Renal cortex interstitium (tissue), 11 donors: ENCODE data around the gene PINLYP. TPM values are rescaled to one million over a fixed set of nuclear protein-coding genes. Genes with fewer than 3 reads are reported as not detected.
"Not testable (repeated sequence)": the region's sequence is repeated elsewhere in the genome, so short reads cannot be mapped to it uniquely, and the experiment has no call there.

Experiments
- DNase-seq, 11 donors: peaks; one replicate each; pipeline ENCODE4 v3.0.0-alpha.2; 2013; ENCODE audit warnings: low read depth in 9 of 11, low spot score in 4 of 11; ENCODE audit errors: extremely low read depth in 1 of 11
- polyA plus RNA-seq, 3 donors: library from polyadenylated mRNA; unstranded; fragments of 120-200 nt; gene quantifications; one replicate each; pipeline ENCODE4 v1.2.1, GENCODE V29; 2013; ENCODE audit not compliant: insufficient read length in 3 of 3

Gene PINLYP
- polyA plus RNA-seq, 3 donors, result 16.6 to 19.1 (median 17.7) TPM

- DNase-seq, result no peak
Observed at GRCh38 chr19:43569657-43570056, 5.9 kb upstream of the PINLYP start.

DNA sequence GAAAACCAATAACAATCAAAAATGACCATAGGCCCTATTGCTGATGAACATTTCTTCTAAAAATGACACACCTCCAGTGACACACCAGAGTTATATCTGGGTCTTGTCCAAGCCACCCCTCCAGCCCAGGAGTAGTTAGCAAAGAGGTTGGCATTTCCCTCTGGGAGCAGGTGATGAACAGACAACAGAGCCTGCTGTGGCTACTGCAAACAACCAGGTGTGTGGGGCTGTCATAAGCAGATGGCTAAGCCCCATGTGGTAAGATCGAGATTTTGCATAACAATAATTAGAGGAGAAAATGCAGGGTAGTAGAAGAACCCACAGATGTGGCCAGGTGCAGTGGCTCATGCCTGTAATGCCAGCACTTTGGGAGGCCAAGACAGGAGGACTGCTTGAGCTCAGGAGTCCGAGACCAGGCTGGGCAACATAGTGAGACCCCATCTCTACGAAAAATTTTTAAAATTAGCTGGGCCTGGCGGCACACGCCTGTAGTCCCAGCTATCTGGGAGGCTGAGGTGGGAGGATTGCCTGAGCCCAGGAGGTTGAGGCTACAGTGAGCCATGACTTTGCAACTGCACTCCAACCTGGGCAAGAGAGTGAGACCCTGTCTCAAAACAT is 5.3 kb upstream of the PINLYP start:
- DNase-seq, result no peak

DNA sequence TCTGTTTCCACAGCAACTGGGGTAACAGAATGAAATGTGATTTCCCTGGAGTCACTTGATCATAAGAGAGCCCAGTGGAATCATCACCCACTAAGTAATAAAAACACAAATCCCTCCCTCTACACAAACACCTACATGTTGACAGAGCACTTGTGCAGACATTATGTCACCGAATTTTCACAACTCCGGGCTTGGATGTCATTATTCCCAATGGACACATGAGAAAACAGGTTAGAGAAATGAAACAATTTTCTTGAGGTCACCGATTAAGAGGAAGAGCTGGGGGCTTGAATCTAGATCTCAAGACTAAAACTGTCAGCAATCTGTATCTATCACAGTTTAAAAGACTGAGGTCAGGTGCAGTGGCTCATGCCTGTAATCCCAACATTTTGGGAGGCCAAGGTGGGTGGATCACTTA is 3.4 kb upstream of the PINLYP start:
- DNase-seq, result no peak

DNA sequence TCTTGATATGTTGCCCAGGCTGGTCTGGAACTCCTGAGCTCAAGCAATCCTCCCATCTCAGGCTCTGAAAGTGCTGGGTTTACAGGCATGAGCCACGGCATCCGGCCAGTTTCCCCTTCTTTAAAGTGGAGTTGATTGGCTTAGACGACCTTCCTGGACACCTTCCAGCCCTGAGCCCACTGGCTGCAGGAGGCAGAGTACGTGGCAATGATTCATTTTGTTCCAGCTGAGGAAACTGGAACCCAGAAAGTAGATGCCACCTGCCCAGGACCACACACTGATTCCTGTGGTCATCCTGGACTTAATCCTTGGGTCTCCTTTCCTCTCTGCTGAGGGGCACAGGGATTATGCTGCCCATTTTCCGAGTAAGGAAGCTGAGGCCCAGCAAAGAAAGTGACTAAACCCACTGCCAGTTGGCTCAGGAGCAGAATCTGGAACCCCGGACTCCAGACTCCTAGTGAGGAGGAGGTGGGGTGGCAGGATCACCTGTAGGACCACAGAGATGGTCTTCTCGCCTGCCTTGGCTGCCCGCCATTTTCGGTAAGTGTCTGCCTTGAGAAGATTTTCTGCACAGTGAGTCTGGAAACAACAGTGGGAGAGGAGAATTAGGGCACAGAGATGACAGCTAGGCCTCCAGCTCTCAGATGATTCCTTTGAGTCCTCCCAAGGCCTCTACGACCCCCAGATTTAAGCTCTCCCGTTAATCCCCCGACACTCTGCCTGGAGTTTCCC is 1.0 kb upstream of the PINLYP start:
- DNase-seq, result no peak

GRCh38 chr19:43575955-43576878 is 616 bp downstream of the PINLYP start:
- DNase-seq, result no peak

DNA sequence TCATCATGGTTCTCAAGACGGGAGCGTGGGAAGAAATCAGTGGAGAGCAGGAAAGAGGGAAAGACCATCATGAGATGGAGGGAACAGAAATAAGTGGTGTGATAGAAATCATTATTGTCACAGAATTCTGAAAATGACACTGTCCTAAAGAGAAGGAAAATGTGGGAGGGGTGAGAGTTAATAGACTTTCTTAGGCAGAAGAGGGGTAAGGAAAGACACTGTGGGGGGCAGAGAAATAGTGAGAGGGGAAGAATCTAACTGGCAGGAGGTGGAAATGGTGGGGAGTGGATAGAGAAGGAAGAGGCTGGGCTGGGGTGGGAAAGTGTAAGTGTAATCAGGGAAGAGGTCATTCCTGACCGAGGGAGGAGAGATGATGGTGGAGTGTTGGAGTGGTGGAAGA is 3.2 kb downstream of the PINLYP start:
- DNase-seq, result no peak

GRCh38 chr19:43581467-43581866 is 5.9 kb downstream of the PINLYP start:
- no peak for DNase-seq

DNA sequence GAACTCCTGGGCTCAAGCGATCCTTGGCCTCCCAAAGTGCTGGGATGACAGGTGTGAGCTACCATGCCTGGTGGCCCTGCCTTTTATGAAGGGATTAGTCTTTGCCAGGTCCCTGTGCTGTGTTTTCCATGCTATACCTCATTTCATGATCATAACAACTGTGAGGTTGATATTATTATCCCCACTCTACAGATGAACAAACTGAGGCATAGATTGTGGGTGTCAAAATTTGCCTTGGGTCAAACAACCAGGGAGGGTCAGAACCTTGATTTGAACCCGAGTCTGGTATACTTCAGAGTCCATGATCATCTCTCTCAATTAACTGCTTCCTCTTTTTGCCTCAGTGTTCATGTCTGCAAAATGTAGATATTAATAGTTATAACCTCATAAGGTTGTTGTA is 6.9 kb downstream of the PINLYP start:
- no peak for DNase-seq

DNA sequence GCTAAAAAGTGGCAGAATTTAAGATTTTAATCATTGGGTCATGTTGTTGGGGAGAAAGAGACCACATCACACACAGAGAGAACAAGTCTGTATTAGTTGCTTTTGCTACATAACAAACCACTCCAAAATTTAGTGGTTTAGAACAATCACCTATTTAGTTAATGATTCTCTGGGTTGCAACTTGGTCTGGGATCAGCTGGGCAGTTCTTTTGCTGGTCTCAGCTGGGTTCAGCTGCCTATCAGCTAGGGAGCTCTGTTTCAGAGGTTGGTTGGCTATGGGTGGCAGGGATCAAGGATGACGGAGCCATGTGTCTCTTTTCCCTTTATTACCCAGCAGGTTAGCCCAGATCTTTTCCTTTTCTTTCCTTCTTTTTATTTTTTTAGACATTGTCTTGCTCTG is 8.9 kb downstream of the PINLYP start:
- no peak for DNase-seq

DNA sequence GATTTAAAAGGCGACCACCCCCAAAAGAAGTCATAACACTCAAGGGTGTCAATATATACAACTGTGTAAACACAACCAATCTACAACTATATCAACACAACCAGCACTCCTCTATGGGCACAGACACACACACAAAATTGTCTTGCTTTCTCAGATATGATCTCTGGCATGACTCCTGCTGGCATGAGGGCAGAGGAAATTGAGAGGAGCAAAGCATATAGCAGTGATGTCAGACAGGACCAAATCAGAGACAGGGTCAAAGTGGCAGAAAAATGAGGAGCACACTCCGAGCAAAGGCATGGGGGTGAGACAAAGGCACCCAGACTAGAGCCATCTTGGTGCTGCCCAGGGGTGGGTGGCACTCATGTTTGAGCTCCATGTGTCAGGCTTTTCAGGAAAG is 10.7 kb downstream of the PINLYP start:
- no peak for DNase-seq

- DNase-seq, result not testable (repeated sequence)
Observed at GRCh38 chr19:43587029-43587428, 11.4 kb downstream of the PINLYP start.

- no peak for DNase-seq
Observed at GRCh38 chr19:43589277-43589676, 13.7 kb downstream of the PINLYP start.

GRCh38 chr19:43589678-43590077 is 14.1 kb downstream of the PINLYP start:
- no peak for DNase-seq

DNA sequence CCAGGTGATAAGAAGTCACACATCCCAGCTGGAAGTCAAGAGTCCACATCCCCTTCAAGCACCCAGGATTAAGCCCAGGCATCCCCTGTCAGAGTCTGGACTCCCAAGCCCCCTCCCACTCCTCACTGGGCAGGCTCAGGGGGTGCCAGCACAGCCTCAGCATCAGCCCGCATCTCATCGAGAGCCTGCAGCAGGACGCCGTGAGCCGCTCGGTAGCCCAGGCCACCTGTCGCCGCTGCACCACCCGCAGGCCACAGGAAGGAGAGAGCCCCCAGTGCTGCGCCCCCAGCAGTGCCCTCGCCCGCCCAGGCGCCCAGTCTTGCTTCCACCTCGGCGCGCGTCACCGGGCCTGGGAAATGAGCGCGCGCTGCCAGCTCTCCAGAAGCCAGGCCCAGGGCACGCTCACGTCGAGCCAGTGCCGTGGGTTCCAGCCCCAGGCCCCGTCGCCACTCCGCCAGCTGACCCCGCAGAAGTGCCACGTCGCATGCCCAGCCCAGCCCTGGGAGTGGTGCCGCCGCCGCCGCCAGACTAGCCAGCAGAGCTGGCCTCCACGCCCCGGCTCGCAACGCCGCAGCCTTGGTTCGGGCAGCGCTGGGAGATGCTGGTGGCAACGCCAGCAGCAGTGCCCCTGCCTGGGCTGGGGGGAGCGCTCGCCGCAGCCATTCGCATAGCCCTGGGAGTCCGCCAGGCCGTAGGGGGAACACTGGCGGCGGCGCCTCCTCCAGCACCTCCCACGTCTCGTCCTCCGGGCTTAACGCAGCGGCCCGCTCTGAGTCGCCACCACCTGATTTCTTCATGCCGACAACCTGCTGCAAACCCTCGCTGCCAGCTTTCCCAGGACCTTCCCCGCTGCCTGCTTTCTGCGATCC is 16.5 kb downstream of the PINLYP start:
- DNase-seq, result no peak

GRCh38 chr19:43592800-43593350 is 17.3 kb downstream of the PINLYP start:
- DNase-seq, result no peak

- no peak for DNase-seq
Observed at GRCh38 chr19:43594081-43594697, 18.6 kb downstream of the PINLYP start.

GRCh38 chr19:43594710-43595604 is 19.4 kb downstream of the PINLYP start:
- DNase-seq, result peak in 3 of 11 donors; percentile 39 to 62 (median 46)
